ENCODE data around the gene NUP50.

The NUP50 gene

DNA sequence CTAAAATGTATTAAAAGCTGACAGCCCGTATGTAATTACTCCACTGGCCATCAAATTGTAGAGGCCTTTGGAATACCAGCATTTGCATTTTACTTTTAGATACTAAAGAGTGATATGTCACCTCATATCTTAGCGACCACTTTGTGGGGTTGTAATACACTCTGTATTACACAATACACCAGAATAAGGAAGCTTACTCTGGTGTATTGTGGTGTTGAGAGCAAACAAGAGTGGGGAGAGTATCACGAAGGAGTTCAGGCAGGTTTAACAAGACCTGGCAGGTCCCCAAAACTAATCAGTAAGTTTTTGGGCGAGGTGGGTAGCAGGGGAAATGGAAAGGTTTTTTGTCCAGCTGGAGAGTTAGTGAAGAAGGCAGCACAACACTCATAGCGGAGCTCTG lies 3.2 kb downstream of the NUP50 start:
- no CpG with 5 or more reads among the region's 5 CpGs for WGBS, 2 donors (ENCODE audit: extremely low coverage in 2 of 2, insufficient read length in 2 of 2, insufficient replicate concordance in 1 of 2)
- no peak overlapping the region for H2BK5ac ChIP-seq (ENCODE audit: low read length)

DNA sequence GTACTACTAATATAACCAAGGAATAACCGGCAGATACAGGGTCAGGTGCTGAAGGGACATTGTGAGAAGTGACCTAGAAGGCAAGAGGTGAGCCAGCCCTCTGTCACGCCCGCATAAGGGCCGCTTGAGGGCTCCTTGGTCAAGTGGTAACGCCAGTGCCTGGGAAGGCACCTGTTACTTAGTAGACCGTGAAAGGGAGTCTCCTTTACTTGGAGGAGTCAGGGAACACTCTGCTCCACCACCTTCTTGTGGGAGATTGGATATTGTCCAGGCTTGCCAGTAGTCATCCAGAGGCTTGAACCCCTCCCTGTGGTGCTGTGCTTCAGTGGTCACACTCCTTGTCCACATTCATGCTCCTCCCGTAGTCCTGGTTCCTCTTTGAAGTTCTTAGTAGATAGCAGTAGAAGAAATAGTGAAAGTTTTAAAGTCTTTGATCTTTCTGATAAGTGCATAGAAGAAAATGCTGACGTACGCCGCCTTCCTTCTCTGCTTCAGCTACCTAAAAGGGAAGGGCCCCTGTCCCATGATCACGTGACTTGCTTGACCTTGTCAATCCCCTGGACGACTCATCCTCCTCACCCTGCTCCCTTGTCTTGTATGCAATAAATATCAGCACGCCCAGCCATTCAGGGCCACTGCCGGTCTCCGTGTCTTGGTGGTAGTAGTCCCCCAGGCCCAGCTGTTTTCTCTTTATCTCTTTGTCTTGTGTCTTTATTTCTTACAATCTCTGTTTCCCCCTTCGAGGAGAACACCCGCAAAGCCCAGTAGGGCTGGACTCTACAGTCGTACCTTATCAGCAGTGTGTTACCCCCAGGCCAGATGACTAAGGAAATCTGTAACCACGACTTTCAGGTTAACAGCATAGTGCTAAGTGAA lies 6.1 kb downstream of the NUP50 start:
- Histone ChIP-seq H2BK5ac (ENCODE audit: low read length) (no peak overlapping the region), H3K4me1 (ENCODE audit: control insufficient read depth in 2 of 2, insufficient read depth in 1 of 2, low read depth in 1 of 2, low read length in 2 of 2) (peaks cover 0 to 6% of the 10 kb centered on the region in 2 donors), H3K9me3 (replicated peaks in 1 of 2; ENCODE audit: control insufficient read depth in 2 of 2, insufficient read depth in 1 of 2, low read depth in 1 of 2, low read length in 2 of 2) (no peaks in the 10 kb centered on the region), H3K27ac (replicated peaks; ENCODE audit: low read length) (no peak overlapping the region), H3K4ac (ENCODE audit: low read length) (no peak overlapping the region), H4K8ac (ENCODE audit: low read depth, low read length) (no peak overlapping the region), H3K79me1 (ENCODE audit: low read depth, low read length) (no peaks in the 10 kb centered on the region), H2BK15ac (ENCODE audit: low read length) (no peak overlapping the region), H3K36me3 (replicated peaks in 1 of 2; ENCODE audit: control insufficient read depth in 2 of 2, insufficient read depth in 2 of 2, low read length in 2 of 2) (peaks cover 25 to 94% of the 10 kb centered on the region in 2 donors), H3K14ac (ENCODE audit: low read length) (no peak overlapping the region), H2BK12ac (ENCODE audit: low read length) (no peak overlapping the region), H3K9ac (ENCODE audit: low read depth, low read length, poor library complexity) (no peak overlapping the region), H2BK120ac (ENCODE audit: low read depth, low read length) (no peak overlapping the region), H3K27me3 (ENCODE audit: control insufficient read depth in 3 of 3, insufficient read depth in 3 of 3, low read depth in 1 of 3, low read length in 3 of 3) (no peaks in the 10 kb centered on the region), H3K23ac (ENCODE audit: low read depth, low read length, poor library complexity) (no peak overlapping the region), H2AFZ (ENCODE audit: low read length) (no peak overlapping the region), H4K91ac (ENCODE audit: low read depth, low read length, poor library complexity) (no peak overlapping the region), H2AK5ac (ENCODE audit: low read depth, low read length) (no peak overlapping the region), H3K4me2 (ENCODE audit: insufficient read depth, low read length, poor library complexity, severe bottlenecking) (no peak overlapping the region), H3K18ac (ENCODE audit: low read length) (no peak overlapping the region), H3K4me3 (ENCODE audit: low read length in 2 of 2) (no peak overlapping the region)
- DNase-seq (ENCODE audit: low spot score): no peak
- WGBS, 2 donors (ENCODE audit: extremely low coverage in 2 of 2, insufficient read length in 2 of 2, insufficient replicate concordance in 1 of 2): no CpG with 5 or more reads among the region's 19 CpGs

More for the DNA sequence above, 3.2 kb downstream of the NUP50 start:
- no peak for DNase-seq (ENCODE audit: low spot score)
- no peak overlapping the region for H3K23ac ChIP-seq (ENCODE audit: low read depth, low read length, poor library complexity)
- no peak overlapping the region for H2BK120ac ChIP-seq (ENCODE audit: low read depth, low read length)
- no peak overlapping the region for H2AK5ac ChIP-seq (ENCODE audit: low read depth, low read length)
- H2BK12ac ChIP-seq (ENCODE audit: low read length): no peak overlapping the region
- no peak overlapping the region for H4K91ac ChIP-seq (ENCODE audit: low read depth, low read length, poor library complexity)
- H3K9me3 ChIP-seq (replicated peaks in 1 of 2; ENCODE audit: control insufficient read depth in 2 of 2, insufficient read depth in 1 of 2, low read depth in 1 of 2, low read length in 2 of 2): no peaks in the 10 kb centered on the region
- no peak overlapping the region for H2BK15ac ChIP-seq (ENCODE audit: low read length)
- peaks cover 4 to 6% of the 10 kb centered on the region in 2 donors for H3K4me1 ChIP-seq (ENCODE audit: control insufficient read depth in 2 of 2, insufficient read depth in 1 of 2, low read depth in 1 of 2, low read length in 2 of 2)
- H4K8ac ChIP-seq (ENCODE audit: low read depth, low read length): no peak overlapping the region
- H3K27ac ChIP-seq (replicated peaks; ENCODE audit: low read length): no peak overlapping the region
- peaks cover 13 to 66% of the 10 kb centered on the region in 2 donors for H3K36me3 ChIP-seq (replicated peaks in 1 of 2; ENCODE audit: control insufficient read depth in 2 of 2, insufficient read depth in 2 of 2, low read length in 2 of 2)
- H3K4me2 ChIP-seq (ENCODE audit: insufficient read depth, low read length, poor library complexity, severe bottlenecking): no peak overlapping the region
- no peak overlapping the region for H3K4ac ChIP-seq (ENCODE audit: low read length)
- H3K18ac ChIP-seq (ENCODE audit: low read length): no peak overlapping the region
- H3K9ac ChIP-seq (ENCODE audit: low read depth, low read length, poor library complexity): no peak overlapping the region
- no peak overlapping the region for H3K4me3 ChIP-seq (ENCODE audit: low read length in 2 of 2)
- peaks cover 1% of the 10 kb centered on the region for H3K79me1 ChIP-seq (ENCODE audit: low read depth, low read length)
- H3K27me3 ChIP-seq (ENCODE audit: control insufficient read depth in 3 of 3, insufficient read depth in 3 of 3, low read depth in 1 of 3, low read length in 3 of 3): no peaks in the 10 kb centered on the region
- no peak overlapping the region for H2AFZ ChIP-seq (ENCODE audit: low read length)
- no peak overlapping the region for H3K14ac ChIP-seq (ENCODE audit: low read length)

DNA sequence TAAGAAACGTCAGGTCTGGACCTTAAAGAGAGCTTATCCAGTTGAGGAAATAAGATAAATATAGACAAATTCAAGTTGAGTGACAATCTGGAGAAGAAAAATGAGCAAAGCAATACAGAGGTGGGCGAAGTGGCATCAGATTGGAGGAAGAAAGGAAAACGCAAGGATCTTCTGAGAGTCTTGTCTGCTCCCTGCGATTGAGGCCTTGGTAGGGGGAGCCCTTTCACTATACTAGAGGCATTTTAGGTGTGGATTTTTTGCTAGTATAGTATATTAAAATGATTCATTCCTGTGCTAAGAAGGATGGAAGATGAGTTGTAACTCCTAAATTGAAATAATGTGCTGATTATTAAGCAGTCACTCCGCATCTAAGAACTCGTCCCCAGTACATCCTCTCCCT lies 8.1 kb downstream of the NUP50 start:
- H3K36me3 ChIP-seq (replicated peaks in 1 of 2; ENCODE audit: control insufficient read depth in 2 of 2, insufficient read depth in 2 of 2, low read length in 2 of 2): peaks cover 31 to 99% of the 10 kb centered on the region in 2 donors
- no peak overlapping the region for H2AFZ ChIP-seq (ENCODE audit: low read length)

DNA sequence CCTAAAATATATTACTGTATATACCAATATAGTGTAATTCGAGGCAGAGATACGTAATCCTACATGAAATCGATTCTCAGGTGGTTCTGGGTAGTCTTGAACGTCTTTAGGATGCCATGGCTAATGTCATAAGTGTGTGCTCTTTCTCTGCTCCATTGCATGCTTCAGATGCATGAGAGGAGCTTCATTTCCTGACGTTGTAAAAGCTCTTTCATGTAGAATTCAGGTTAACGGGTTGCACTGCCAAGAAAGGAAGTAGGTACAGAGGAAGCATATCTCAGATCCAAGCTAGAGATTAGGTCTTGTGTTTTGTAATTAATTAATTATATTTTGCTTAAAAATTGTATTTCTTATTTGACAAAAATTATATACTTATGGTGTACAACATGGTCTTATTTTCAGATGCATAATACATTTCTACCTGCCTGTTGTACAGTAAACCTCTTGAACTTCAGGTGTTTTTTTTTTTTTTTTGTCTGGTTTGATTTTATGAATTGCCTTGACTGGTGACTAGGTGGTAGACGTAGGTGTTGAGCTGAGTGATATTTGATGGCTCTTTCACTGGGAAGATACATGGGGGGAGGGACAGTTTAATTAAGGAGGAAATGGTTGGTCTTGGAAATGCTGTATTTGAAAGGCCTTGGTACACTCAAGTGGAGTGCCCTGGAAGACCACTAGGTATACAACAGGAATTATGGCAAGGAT lies 9.3 kb downstream of the NUP50 start:
- H2BK120ac ChIP-seq (ENCODE audit: low read depth, low read length): no peak overlapping the region
- no peak overlapping the region for H4K8ac ChIP-seq (ENCODE audit: low read depth, low read length)
- DNase-seq (ENCODE audit: low spot score): no peak
- H3K14ac ChIP-seq (ENCODE audit: low read length): no peak overlapping the region
- peaks cover 36 to 99% of the 10 kb centered on the region in 2 donors for H3K36me3 ChIP-seq (replicated peaks in 1 of 2; ENCODE audit: control insufficient read depth in 2 of 2, insufficient read depth in 2 of 2, low read length in 2 of 2)
- no CpG with 5 or more reads among the region's 7 CpGs for WGBS, 2 donors (ENCODE audit: extremely low coverage in 2 of 2, insufficient read length in 2 of 2, insufficient replicate concordance in 1 of 2)
- no peak overlapping the region for H2BK5ac ChIP-seq (ENCODE audit: low read length)
- no peaks in the 10 kb centered on the region for H3K9me3 ChIP-seq (replicated peaks in 1 of 2; ENCODE audit: control insufficient read depth in 2 of 2, insufficient read depth in 1 of 2, low read depth in 1 of 2, low read length in 2 of 2)
- H3K4ac ChIP-seq (ENCODE audit: low read length): no peak overlapping the region
- H2BK12ac ChIP-seq (ENCODE audit: low read length): no peak overlapping the region
- no peak overlapping the region for H2AK5ac ChIP-seq (ENCODE audit: low read depth, low read length)
- H2BK15ac ChIP-seq (ENCODE audit: low read length): no peak overlapping the region
- no peak overlapping the region for H3K23ac ChIP-seq (ENCODE audit: low read depth, low read length, poor library complexity)
- H3K27ac ChIP-seq (replicated peaks; ENCODE audit: low read length): no peak overlapping the region
- H2AFZ ChIP-seq (ENCODE audit: low read length): no peak overlapping the region
- no peak overlapping the region for H3K9ac ChIP-seq (ENCODE audit: low read depth, low read length, poor library complexity)
- H3K4me3 ChIP-seq (ENCODE audit: low read length in 2 of 2): no peak overlapping the region
- no peaks in the 10 kb centered on the region for H3K79me1 ChIP-seq (ENCODE audit: low read depth, low read length)
- no peak overlapping the region for H3K18ac ChIP-seq (ENCODE audit: low read length)
- no peaks in the 10 kb centered on the region for H3K27me3 ChIP-seq (ENCODE audit: control insufficient read depth in 3 of 3, insufficient read depth in 3 of 3, low read depth in 1 of 3, low read length in 3 of 3)
- H3K4me2 ChIP-seq (ENCODE audit: insufficient read depth, low read length, poor library complexity, severe bottlenecking): no peak overlapping the region
- H3K4me1 ChIP-seq (ENCODE audit: control insufficient read depth in 2 of 2, insufficient read depth in 1 of 2, low read depth in 1 of 2, low read length in 2 of 2): no peaks in the 10 kb centered on the region
- no peak overlapping the region for H4K91ac ChIP-seq (ENCODE audit: low read depth, low read length, poor library complexity)

More for the DNA sequence above, 8.1 kb downstream of the NUP50 start:
- no peak overlapping the region for H4K8ac ChIP-seq (ENCODE audit: low read depth, low read length)
- H4K91ac ChIP-seq (ENCODE audit: low read depth, low read length, poor library complexity): no peak overlapping the region
- H3K4me3 ChIP-seq (ENCODE audit: low read length in 2 of 2): no peak overlapping the region
- no peak overlapping the region for H3K14ac ChIP-seq (ENCODE audit: low read length)
- no peak overlapping the region for H2BK120ac ChIP-seq (ENCODE audit: low read depth, low read length)
- no peak overlapping the region for H2AK5ac ChIP-seq (ENCODE audit: low read depth, low read length)
- WGBS, 2 donors (ENCODE audit: extremely low coverage in 2 of 2, insufficient read length in 2 of 2, insufficient replicate concordance in 1 of 2): no CpG with 5 or more reads among the region's 6 CpGs
- H3K27me3 ChIP-seq (ENCODE audit: control insufficient read depth in 3 of 3, insufficient read depth in 3 of 3, low read depth in 1 of 3, low read length in 3 of 3): no peaks in the 10 kb centered on the region
- no peak overlapping the region for H2BK15ac ChIP-seq (ENCODE audit: low read length)
- H3K18ac ChIP-seq (ENCODE audit: low read length): no peak overlapping the region
- H3K9ac ChIP-seq (ENCODE audit: low read depth, low read length, poor library complexity): no peak overlapping the region
- no peak overlapping the region for H2BK12ac ChIP-seq (ENCODE audit: low read length)
- H2BK5ac ChIP-seq (ENCODE audit: low read length): no peak overlapping the region
- H3K27ac ChIP-seq (replicated peaks; ENCODE audit: low read length): no peak overlapping the region
- H3K4ac ChIP-seq (ENCODE audit: low read length): no peak overlapping the region
- no peaks in the 10 kb centered on the region for H3K79me1 ChIP-seq (ENCODE audit: low read depth, low read length)
- no peak overlapping the region for H3K4me2 ChIP-seq (ENCODE audit: insufficient read depth, low read length, poor library complexity, severe bottlenecking)
- DNase-seq (ENCODE audit: low spot score): no peak
- H3K4me1 ChIP-seq (ENCODE audit: control insufficient read depth in 2 of 2, insufficient read depth in 1 of 2, low read depth in 1 of 2, low read length in 2 of 2): no peaks in the 10 kb centered on the region
- H3K23ac ChIP-seq (ENCODE audit: low read depth, low read length, poor library complexity): no peak overlapping the region
- no peaks in the 10 kb centered on the region for H3K9me3 ChIP-seq (replicated peaks in 1 of 2; ENCODE audit: control insufficient read depth in 2 of 2, insufficient read depth in 1 of 2, low read depth in 1 of 2, low read length in 2 of 2)

Measured in neuronal stem cell (in vitro differentiated cells).